SK-N-SH treated with all-trans-retinoic acid at 6 μM for 48 hours (cell line): Measurements from ENCODE around the gene SPATS2L.

Experiments
- ATAC-seq: fragments of 200-7000 bp; cut with Tn5 transposase; 3 replicates; pipeline ENCODE4 v1.9.1; 2020; ENCODE audit warnings: mild to moderate bottlenecking, moderate library complexity
- ARNTL ChIP-seq: fragments of 450-650 bp; formaldehyde crosslinking; IDR thresholded peaks from 2 replicates; pipeline ENCODE4 v1.5.0; 2020; ENCODE audit warnings: low read depth, mild to moderate bottlenecking, moderate library complexity, borderline replicate concordance
- CSDC2 ChIP-seq: fragments of 250-450 bp; sonication (Bioruptor Pico); IDR thresholded peaks from 2 replicates; pipeline ENCODE4 v1.5.0; 2020; ENCODE audit warnings: mild to moderate bottlenecking, moderate library complexity
- GLIS3 ChIP-seq: fragments of 250-450 bp; sonication (Bioruptor Pico); IDR thresholded peaks from 2 replicates; pipeline ENCODE4 v1.5.0; 2020; ENCODE audit warnings: mild to moderate bottlenecking, moderate library complexity
- ISL1 ChIP-seq: fragments of 250-450 bp; sonication (Bioruptor Pico); IDR thresholded peaks from 2 replicates; pipeline ENCODE4 v2.1.2; 2022; ENCODE audit warnings: mild to moderate bottlenecking, moderate library complexity
- OSR1 ChIP-seq: fragments of 250-450 bp; sonication (Bioruptor Pico); IDR thresholded peaks from 2 replicates; pipeline ENCODE4 v1.8.0; 2022; ENCODE audit warnings: moderate library complexity, mild to moderate bottlenecking, inconsistent platforms
- PPARA ChIP-seq: fragments of 250-450 bp; sonication (Bioruptor Pico); IDR thresholded peaks from 2 replicates; pipeline ENCODE4 v1.5.0; 2020; ENCODE audit warnings: mild to moderate bottlenecking, borderline replicate concordance
- RARB ChIP-seq: fragments of 250-450 bp; sonication (Bioruptor Pico); IDR thresholded peaks from 2 replicates; pipeline ENCODE4 v1.8.0; 2021; ENCODE audit warnings: mild to moderate bottlenecking, moderate library complexity
- SNAI2 ChIP-seq: fragments of 250-450 bp; sonication (Bioruptor Pico); IDR thresholded peaks from 2 replicates; pipeline ENCODE4 v1.5.0; 2020; ENCODE audit warnings: mild to moderate bottlenecking, moderate library complexity
- TCF4 ChIP-seq: fragments of 250-450 bp; sonication (Bioruptor Pico); IDR thresholded peaks from 2 replicates; pipeline ENCODE4 v1.8.0; 2021; ENCODE audit warnings: mild to moderate bottlenecking, moderate library complexity, borderline replicate concordance
- TOX ChIP-seq: fragments of 250-450 bp; sonication (Bioruptor Pico); IDR thresholded peaks from 2 replicates; pipeline ENCODE4 v1.8.0; 2021; ENCODE audit warnings: mild to moderate bottlenecking, moderate library complexity, borderline replicate concordance
- ZC3H10 ChIP-seq: fragments of 250-450 bp; sonication (Bioruptor Pico); IDR thresholded peaks from 2 replicates; pipeline ENCODE4 v1.5.1; 2021; ENCODE audit warnings: mild to moderate bottlenecking, moderate library complexity
- ZFP3 ChIP-seq: fragments of 250-450 bp; sonication (Bioruptor Pico); IDR thresholded peaks from 2 replicates; pipeline ENCODE4 v1.5.0; 2020; ENCODE audit warnings: mild to moderate bottlenecking, moderate library complexity
- ZFP30 ChIP-seq: fragments of 450-650 bp; formaldehyde crosslinking; IDR thresholded peaks from 2 replicates; pipeline ENCODE4 v1.5.0; 2022; ENCODE audit warnings: mild to moderate bottlenecking, moderate library complexity
- ZNF565 ChIP-seq: fragments of 450-650 bp; formaldehyde crosslinking; conservative IDR thresholded peaks from 2 replicates; pipeline ENCODE4 v1.5.0; 2020; ENCODE audit warnings: low read depth, mild to moderate bottlenecking, moderate library complexity
- ZNF70 ChIP-seq: fragments of 450-650 bp; formaldehyde crosslinking; IDR thresholded peaks from 2 replicates; pipeline ENCODE4 v1.5.0; 2020; ENCODE audit warnings: mild to moderate bottlenecking, moderate library complexity
- ZNF8 ChIP-seq: fragments of 450-650 bp; formaldehyde crosslinking; IDR thresholded peaks from 2 replicates; pipeline ENCODE4 v1.5.0; 2020; ENCODE audit warnings: mild to moderate bottlenecking, moderate library complexity
- TF ChIP-seq, protein P1 (sequence below): fragments of 250-450 bp; sonication (Bioruptor Pico); IDR thresholded peaks from 2 replicates; pipeline ENCODE4 v1.5.1; 2020; ENCODE audit warnings: low read depth, mild to moderate bottlenecking, moderate library complexity
- TF ChIP-seq, protein P2 (sequence below): fragments of 250-450 bp; sonication (Bioruptor Pico); IDR thresholded peaks from 2 replicates; pipeline ENCODE4 v1.5.0; 2020; ENCODE audit warnings: mild to moderate bottlenecking, moderate library complexity
- TF ChIP-seq, protein P3 (sequence below): fragments of 250-450 bp; sonication (Bioruptor Pico); IDR thresholded peaks from 2 replicates; pipeline ENCODE4 v1.8.0; 2020; ENCODE audit warnings: mild to moderate bottlenecking, moderate library complexity, borderline replicate concordance

SPATS2L gene

DNA sequence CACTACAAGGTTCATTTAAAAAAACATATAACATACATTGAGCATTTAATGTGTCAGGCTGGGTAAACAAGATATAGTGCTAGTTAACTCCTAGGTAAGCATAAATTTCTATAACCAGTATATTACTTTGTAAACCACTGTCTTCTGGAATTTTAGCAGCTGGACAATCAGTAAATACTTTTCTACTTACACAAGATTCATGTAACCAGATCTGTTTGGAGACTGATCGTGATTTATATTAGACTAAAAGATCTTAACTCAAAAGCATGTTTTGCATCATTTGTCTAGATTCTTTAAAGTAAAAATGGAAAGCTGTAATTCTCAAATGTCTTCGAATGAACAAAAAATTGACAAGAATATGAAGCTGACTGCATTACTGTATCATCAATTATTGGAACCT is 218.6 kb downstream of the SPATS2L start (continued):
- TF ChIP-seq ISL1 (CRISPR knock-in tag) (no peak), RARB (CRISPR knock-in tag) (no peak), TCF4 (no peak)
- TF ChIP-seq, protein P1, sequence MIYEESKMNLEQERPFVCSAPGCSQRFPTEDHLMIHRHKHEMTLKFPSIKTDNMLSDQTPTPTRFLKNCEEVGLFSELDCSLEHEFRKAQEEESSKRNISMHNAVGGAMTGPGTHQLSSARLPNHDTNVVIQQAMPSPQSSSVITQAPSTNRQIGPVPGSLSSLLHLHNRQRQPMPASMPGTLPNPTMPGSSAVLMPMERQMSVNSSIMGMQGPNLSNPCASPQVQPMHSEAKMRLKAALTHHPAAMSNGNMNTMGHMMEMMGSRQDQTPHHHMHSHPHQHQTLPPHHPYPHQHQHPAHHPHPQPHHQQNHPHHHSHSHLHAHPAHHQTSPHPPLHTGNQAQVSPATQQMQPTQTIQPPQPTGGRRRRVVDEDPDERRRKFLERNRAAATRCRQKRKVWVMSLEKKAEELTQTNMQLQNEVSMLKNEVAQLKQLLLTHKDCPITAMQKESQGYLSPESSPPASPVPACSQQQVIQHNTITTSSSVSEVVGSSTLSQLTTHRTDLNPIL (CRISPR knock-in tag), result no peak

DNA sequence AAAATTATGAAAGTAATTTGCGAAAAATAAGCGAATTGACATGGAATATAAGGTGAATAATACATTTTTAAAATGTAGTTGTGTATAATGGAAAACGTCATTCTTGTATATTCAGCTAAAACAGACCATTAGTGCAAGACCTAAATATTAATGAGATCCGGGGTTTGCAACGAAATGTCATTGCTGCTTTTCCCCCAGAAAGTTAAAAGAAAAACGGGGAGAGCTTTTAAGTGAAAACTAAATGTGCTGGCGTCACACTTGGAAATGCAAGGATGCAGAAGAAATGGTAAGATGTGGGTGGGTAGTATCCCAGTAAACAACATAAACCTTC is 219.0 kb downstream of the SPATS2L start:
- no peak for TF ChIP-seq SNAI2 (CRISPR knock-in tag)
- no peak for TF ChIP-seq OSR1 (CRISPR knock-in tag)
- no peak for TF ChIP-seq ZNF565
- TF ChIP-seq GLIS3 (CRISPR knock-in tag), result no peak
- no peak for TF ChIP-seq ZNF70 (CRISPR knock-in tag)
- no peak for TF ChIP-seq ZC3H10
- no peak for TF ChIP-seq PPARA
- TF ChIP-seq ZFP30, result no peak
- no peak for TF ChIP-seq ISL1 (CRISPR knock-in tag)
- no peak for TF ChIP-seq ZFP3 (CRISPR knock-in tag)
- no peak for TF ChIP-seq CSDC2 (CRISPR knock-in tag)
- no peak for TF ChIP-seq TCF4
- no peak for ATAC-seq

DNA sequence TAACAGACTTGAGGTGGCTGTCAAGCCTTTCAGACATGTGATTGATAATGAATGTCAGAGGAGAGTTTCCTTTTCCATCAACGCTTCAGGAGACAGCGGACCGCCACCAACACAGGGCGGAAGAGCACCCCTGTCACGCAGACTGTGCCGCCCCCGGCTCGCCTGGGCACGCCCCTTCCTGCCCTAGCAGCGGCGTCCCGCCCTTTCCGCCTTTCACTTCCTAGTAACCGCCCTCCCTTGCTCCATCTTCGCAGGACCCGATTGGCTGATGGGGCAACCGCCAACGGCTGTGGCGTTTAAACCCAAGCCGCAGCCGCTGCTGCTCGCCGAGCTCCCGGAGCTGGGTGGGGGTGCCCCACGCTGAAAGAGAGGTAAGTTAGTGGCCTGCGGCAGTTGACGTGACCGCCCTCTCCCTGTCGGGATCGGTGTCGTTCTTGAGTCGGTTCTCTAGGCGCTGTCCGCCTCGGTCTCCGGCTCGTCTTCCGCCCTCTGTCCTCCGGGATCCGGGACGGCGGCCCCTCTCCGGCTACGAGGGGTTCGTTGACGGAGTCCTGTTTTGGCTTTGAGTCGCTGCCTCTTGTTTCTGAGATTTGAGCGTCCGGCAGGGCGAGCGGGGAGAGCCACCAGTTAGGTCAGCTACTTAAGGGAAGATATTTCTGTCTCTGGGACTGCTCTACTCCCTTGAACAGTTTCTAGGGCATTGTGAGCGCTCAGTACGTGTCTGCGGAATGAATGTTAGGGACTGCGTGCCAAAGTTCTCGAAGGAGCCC is 219.6 kb downstream of the SPATS2L start, which contains the start of gene SGO2:
Gene SGO2 (plus strand): TSS at position 326 of the 770 bp plus-strand sequence. CDS start 6,769 bp downstream, outside the sequence.
- TF ChIP-seq, protein P2, sequence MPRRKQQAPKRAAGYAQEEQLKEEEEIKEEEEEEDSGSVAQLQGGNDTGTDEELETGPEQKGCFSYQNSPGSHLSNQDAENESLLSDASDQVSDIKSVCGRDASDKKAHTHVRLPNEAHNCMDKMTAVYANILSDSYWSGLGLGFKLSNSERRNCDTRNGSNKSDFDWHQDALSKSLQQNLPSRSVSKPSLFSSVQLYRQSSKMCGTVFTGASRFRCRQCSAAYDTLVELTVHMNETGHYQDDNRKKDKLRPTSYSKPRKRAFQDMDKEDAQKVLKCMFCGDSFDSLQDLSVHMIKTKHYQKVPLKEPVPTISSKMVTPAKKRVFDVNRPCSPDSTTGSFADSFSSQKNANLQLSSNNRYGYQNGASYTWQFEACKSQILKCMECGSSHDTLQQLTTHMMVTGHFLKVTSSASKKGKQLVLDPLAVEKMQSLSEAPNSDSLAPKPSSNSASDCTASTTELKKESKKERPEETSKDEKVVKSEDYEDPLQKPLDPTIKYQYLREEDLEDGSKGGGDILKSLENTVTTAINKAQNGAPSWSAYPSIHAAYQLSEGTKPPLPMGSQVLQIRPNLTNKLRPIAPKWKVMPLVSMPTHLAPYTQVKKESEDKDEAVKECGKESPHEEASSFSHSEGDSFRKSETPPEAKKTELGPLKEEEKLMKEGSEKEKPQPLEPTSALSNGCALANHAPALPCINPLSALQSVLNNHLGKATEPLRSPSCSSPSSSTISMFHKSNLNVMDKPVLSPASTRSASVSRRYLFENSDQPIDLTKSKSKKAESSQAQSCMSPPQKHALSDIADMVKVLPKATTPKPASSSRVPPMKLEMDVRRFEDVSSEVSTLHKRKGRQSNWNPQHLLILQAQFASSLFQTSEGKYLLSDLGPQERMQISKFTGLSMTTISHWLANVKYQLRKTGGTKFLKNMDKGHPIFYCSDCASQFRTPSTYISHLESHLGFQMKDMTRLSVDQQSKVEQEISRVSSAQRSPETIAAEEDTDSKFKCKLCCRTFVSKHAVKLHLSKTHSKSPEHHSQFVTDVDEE (CRISPR knock-in tag), result no peak
- TF ChIP-seq ZFP30 (no peak), RARB (CRISPR knock-in tag) (no peak), SNAI2 (CRISPR knock-in tag) (no peak), ARNTL (CRISPR knock-in tag) (no peak), TOX (CRISPR knock-in tag) (no peak)
- TF ChIP-seq, protein P3, sequence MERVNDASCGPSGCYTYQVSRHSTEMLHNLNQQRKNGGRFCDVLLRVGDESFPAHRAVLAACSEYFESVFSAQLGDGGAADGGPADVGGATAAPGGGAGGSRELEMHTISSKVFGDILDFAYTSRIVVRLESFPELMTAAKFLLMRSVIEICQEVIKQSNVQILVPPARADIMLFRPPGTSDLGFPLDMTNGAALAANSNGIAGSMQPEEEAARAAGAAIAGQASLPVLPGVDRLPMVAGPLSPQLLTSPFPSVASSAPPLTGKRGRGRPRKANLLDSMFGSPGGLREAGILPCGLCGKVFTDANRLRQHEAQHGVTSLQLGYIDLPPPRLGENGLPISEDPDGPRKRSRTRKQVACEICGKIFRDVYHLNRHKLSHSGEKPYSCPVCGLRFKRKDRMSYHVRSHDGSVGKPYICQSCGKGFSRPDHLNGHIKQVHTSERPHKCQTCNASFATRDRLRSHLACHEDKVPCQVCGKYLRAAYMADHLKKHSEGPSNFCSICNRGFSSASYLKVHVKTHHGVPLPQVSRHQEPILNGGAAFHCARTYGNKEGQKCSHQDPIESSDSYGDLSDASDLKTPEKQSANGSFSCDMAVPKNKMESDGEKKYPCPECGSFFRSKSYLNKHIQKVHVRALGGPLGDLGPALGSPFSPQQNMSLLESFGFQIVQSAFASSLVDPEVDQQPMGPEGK (CRISPR knock-in tag), result no peak
- TF ChIP-seq, protein P1 (CRISPR knock-in tag), result no peak
- ATAC-seq, result peak; percentile 100

DNA sequence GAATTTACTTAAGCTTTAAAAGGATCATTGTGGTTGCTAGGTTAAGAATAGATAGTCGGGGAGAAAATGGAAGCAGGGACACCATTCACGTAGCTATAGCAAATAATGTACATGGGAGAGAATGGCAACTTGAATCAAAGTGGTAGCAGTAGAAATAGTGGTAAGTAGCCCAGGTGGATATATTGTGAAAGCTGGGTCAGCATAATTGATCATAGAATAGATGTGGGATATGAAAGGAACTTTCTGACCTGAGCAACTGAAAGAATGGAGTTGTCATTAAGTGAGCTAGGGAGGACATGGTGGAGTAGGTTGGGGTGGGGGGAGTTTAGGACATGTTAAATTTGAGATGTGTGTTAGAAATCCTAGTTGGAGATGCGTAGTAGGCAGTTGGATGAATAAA is 221.7 kb downstream of the SPATS2L start:
- no peak for TF ChIP-seq ZNF8 (CRISPR knock-in tag)
- no peak for ATAC-seq
